Skeletal muscle satellite cell (primary cell): ENCODE data around the gene YTHDF1.
"Not testable (repeated sequence)": the region's sequence is repeated elsewhere in the genome, so short reads cannot be mapped to it uniquely, and the experiment has no call there.

ENCODE experiments used
- H3K27me3 ChIP-seq: 2 replicates; pipeline ENCODE4 v1.7.0; 2013; ENCODE audit warnings: low read length; ENCODE audit not compliant: control insufficient read depth, insufficient read depth
- H3K36me3 ChIP-seq: 2 replicates; pipeline ENCODE4 v1.7.0; 2013; ENCODE audit warnings: mild to moderate bottlenecking, control low read depth, low read length; ENCODE audit not compliant: insufficient read depth
- H3K4me1 ChIP-seq: 2 replicates; pipeline ENCODE4 v1.7.0; 2013; ENCODE audit warnings: low read length; ENCODE audit not compliant: control insufficient read depth, insufficient read depth
- H3K4me2 ChIP-seq: 2 replicates; pipeline ENCODE4 v1.7.0; 2013; ENCODE audit warnings: mild to moderate bottlenecking, low read length
- H3K4me3 ChIP-seq: 2 replicates; pipeline ENCODE4 v1.7.0; 2013; ENCODE audit warnings: low read length
- H3K9ac ChIP-seq: 2 replicates; pipeline ENCODE4 v1.7.0; 2013; ENCODE audit warnings: mild to moderate bottlenecking, low read depth, low read length, moderate library complexity
- H3K9me3 ChIP-seq: replicated peaks from 2 replicates; pipeline ENCODE4 v1.7.0; 2013; ENCODE audit warnings: mild to moderate bottlenecking, control low read depth, low read length

YTHDF1 gene

GRCh38 chr20:63162206-63162795 is 53.6 kb downstream of the YTHDF1 start:
- Histone ChIP-seq H3K9me3 (no peaks in the 10 kb centered on the region), H3K27me3 (peaks cover 77% of the 10 kb centered on the region), H3K4me2 (no peak overlapping the region), H3K9ac (no peak overlapping the region), H3K4me1 (no peaks in the 10 kb centered on the region), H3K4me3 (no peak overlapping the region), H3K36me3 (no peaks in the 10 kb centered on the region)

GRCh38 chr20:63161176-63161651 is 54.7 kb downstream of the YTHDF1 start:
- no peak overlapping the region for H3K9ac ChIP-seq
- no peaks in the 10 kb centered on the region for H3K9me3 ChIP-seq
- H3K4me2 ChIP-seq = no peak overlapping the region
- no peaks in the 10 kb centered on the region for H3K4me1 ChIP-seq
- H3K4me3 ChIP-seq = no peak overlapping the region
- no peaks in the 10 kb centered on the region for H3K36me3 ChIP-seq
- peaks cover 75% of the 10 kb centered on the region for H3K27me3 ChIP-seq

GRCh38 chr20:63160641-63161175 is 55.2 kb downstream of the YTHDF1 start:
- Histone ChIP-seq H3K27me3 (peaks cover 75% of the 10 kb centered on the region), H3K9ac (no peak overlapping the region), H3K9me3 (no peaks in the 10 kb centered on the region), H3K4me1 (no peaks in the 10 kb centered on the region), H3K4me3 (no peak overlapping the region), H3K4me2 (no peak overlapping the region), H3K36me3 (no peaks in the 10 kb centered on the region)

GRCh38 chr20:63159826-63160640 is 55.9 kb downstream of the YTHDF1 start:
- H3K4me2 ChIP-seq = no peak overlapping the region
- H3K9me3 ChIP-seq = no peaks in the 10 kb centered on the region
- peaks cover 75% of the 10 kb centered on the region for H3K27me3 ChIP-seq

GRCh38 chr20:63159251-63159650 is 56.7 kb downstream of the YTHDF1 start:
- not testable (repeated sequence) for H3K9me3 ChIP-seq, H3K9ac ChIP-seq, H3K4me1 ChIP-seq, H3K4me3 ChIP-seq, H3K36me3 ChIP-seq, H3K4me2 ChIP-seq
- H3K27me3 ChIP-seq = peaks cover 73% of the 10 kb centered on the region

More at GRCh38 chr20:63159826-63160640, 55.9 kb downstream of the YTHDF1 start:
- Histone ChIP-seq H3K36me3 (no peaks in the 10 kb centered on the region), H3K4me3 (no peak overlapping the region), H3K9ac (no peak overlapping the region), H3K4me1 (no peaks in the 10 kb centered on the region)

- no peaks in the 10 kb centered on the region for H3K36me3 ChIP-seq
- no peaks in the 10 kb centered on the region for H3K4me1 ChIP-seq
- H3K9ac ChIP-seq = no peak overlapping the region
- H3K4me2 ChIP-seq = no peak overlapping the region
- peaks cover 73% of the 10 kb centered on the region for H3K27me3 ChIP-seq
- H3K4me3 ChIP-seq = no peak overlapping the region
- H3K9me3 ChIP-seq = no peaks in the 10 kb centered on the region
These were observed 57.1 kb downstream of the YTHDF1 start for GRCh38 chr20:63158845-63159244.

GRCh38 chr20:63158352-63158751 is 57.6 kb downstream of the YTHDF1 start:
- Histone ChIP-seq H3K27me3 (peaks cover 71% of the 10 kb centered on the region), H3K4me3 (no peak overlapping the region), H3K9me3 (no peaks in the 10 kb centered on the region), H3K36me3 (no peaks in the 10 kb centered on the region), H3K4me2 (no peak overlapping the region), H3K4me1 (no peaks in the 10 kb centered on the region), H3K9ac (no peak overlapping the region)

- H3K9ac ChIP-seq, H3K4me3 ChIP-seq, H3K9me3 ChIP-seq, H3K4me1 ChIP-seq, H3K36me3 ChIP-seq, H3K4me2 ChIP-seq: not testable (repeated sequence)
- peaks cover 67% of the 10 kb centered on the region for H3K27me3 ChIP-seq
These were observed 58.5 kb downstream of the YTHDF1 start for GRCh38 chr20:63157431-63157830.

- H3K9me3 ChIP-seq = no peaks in the 10 kb centered on the region
- H3K4me2 ChIP-seq = no peak overlapping the region
- no peaks in the 10 kb centered on the region for H3K36me3 ChIP-seq
- H3K4me1 ChIP-seq = peaks cover 12% of the 10 kb centered on the region
- no peak overlapping the region for H3K4me3 ChIP-seq
- H3K27me3 ChIP-seq = peaks cover 56% of the 10 kb centered on the region
- no peak overlapping the region for H3K9ac ChIP-seq
These were observed 59.7 kb downstream of the YTHDF1 start for GRCh38 chr20:63156221-63156671.

- no peak overlapping the region for H3K9ac ChIP-seq
- peaks cover 50% of the 10 kb centered on the region for H3K27me3 ChIP-seq
- H3K4me2 ChIP-seq = no peak overlapping the region
These were observed 60.4 kb downstream of the YTHDF1 start for GRCh38 chr20:63155266-63156165.

GRCh38 chr20:63154395-63154794 is 61.5 kb downstream of the YTHDF1 start:
- H3K4me1 ChIP-seq = peaks cover 17% of the 10 kb centered on the region
- no peak overlapping the region for H3K4me2 ChIP-seq
- H3K27me3 ChIP-seq = peaks cover 44% of the 10 kb centered on the region
- no peak overlapping the region for H3K9ac ChIP-seq
- H3K36me3 ChIP-seq = no peaks in the 10 kb centered on the region
- no peaks in the 10 kb centered on the region for H3K9me3 ChIP-seq
- H3K4me3 ChIP-seq = no peak overlapping the region

More at GRCh38 chr20:63155266-63156165, 60.4 kb downstream of the YTHDF1 start:
- Histone ChIP-seq H3K9me3 (no peaks in the 10 kb centered on the region), H3K4me3 (no peak overlapping the region), H3K36me3 (no peaks in the 10 kb centered on the region), H3K4me1 (peaks cover 17% of the 10 kb centered on the region)
